ENCODE measurements around the gene TXN.
A peak's percentile ranks its signal among the peaks of the same experiment; 100 is the strongest.

TXN gene

GRCh38 chr9:110256380-110257096 lies at the start of gene TXN:
TXN (minus strand) TSS chr9:110256507; CDS start chr9:110256435, 72 bp downstream.
- peak; percentile 97 to 99 (median 99) for DNase-seq

GRCh38 chr9:110303133-110303532 lies 46.8 kb upstream of the TXN start:
- peak; percentile 66 to 85 (median 84) for DNase-seq

DNA sequence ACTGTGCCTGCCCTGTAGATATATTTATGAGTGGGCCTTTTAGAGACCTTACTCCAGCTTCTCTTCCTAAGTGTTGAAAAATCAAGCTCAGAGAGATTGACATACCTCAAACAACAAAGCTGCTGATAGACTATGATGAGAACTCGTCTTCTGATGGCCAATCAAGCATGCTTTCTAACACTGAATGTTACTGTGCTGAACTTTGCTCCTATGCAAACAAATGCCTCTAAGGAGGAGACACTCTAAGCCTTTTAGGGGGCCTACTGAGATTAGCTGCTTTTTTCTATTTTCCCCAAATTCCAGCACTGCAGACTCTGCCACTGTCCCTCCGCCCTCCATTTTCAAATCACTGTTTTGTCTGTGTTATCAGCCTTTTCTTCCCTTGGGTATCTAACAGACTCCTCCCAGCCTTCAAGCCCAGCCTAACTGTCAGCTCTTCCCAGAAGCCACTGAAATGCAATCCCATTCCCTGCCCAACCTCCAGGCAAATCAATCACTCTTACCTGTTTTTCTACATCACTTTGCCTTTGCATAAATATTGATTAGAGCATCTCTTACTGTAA lies 41.8 kb upstream of the TXN start:
- DNase-seq = no peak

GRCh38 chr9:110293248-110293647 lies 36.9 kb upstream of the TXN start:
- DNase-seq = no peak

- DNase-seq = no peak
Observed at GRCh38 chr9:110291921-110292557, 35.7 kb upstream of the TXN start.

DNA sequence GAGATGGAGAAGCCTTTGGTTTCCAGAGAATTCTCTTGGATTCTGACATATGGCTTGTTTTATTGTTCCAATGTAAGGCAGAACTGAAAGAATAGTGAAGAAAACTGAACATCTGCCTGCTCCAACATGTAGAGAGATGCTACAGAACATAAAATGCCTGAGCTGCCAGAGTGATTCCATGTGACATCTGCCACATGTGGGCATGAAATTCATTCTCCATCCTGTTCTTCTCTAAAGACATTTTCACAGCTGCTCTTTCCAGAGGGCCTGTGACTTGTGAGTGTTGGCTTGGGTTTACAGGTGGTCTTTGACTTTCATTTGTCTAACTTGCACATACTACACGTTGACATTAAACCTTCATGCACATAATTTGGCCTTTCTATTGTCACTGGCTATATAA lies 33.7 kb upstream of the TXN start:
- no peak for DNase-seq

- no peak for DNase-seq
Observed at GRCh38 chr9:110288503-110288902, 32.2 kb upstream of the TXN start.

DNA sequence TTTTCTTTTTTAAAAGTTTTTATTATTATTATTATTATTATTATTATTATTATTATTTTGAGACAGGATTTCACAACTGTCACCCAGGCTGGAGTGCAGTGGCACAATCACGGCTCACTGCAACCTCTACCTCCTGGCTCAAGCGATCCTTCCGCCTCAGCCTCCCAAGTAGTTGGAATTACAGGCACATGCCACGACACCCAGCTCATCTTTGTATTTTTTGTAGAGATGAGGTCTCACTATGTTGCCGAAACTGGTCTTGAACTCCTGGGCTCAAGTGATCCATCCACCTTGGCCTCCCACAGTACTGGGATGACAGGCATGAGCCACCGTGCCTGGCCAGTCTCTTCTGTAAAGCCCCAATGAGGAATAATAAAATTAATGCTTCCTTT lies 31.0 kb upstream of the TXN start:
- DNase-seq = no peak

GRCh38 chr9:110284211-110284844 lies 28.0 kb upstream of the TXN start:
- DNase-seq = no peak

- no peak for DNase-seq
Observed at GRCh38 chr9:110283751-110284150, 27.4 kb upstream of the TXN start.

DNA sequence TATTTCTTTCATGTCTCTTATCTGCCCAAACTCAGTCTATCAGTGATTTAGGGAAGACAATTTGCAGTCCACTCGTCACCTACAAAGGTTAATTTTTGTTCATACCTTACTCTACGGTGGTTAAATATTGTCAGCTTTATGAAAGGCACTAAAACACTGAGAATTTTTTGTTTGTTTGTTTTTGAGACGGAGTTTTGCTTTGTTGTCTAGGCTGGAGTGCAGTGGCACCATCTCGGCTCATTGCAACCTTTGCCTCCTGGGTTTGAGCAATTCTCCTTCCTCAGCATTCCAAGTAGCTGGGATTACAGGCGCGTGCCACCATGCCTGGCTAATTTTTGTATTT lies 26.4 kb upstream of the TXN start:
- no peak for DNase-seq

- peak; percentile 52 to 72 (median 63) for DNase-seq
Observed at GRCh38 chr9:110282018-110282738, 25.9 kb upstream of the TXN start.

DNA sequence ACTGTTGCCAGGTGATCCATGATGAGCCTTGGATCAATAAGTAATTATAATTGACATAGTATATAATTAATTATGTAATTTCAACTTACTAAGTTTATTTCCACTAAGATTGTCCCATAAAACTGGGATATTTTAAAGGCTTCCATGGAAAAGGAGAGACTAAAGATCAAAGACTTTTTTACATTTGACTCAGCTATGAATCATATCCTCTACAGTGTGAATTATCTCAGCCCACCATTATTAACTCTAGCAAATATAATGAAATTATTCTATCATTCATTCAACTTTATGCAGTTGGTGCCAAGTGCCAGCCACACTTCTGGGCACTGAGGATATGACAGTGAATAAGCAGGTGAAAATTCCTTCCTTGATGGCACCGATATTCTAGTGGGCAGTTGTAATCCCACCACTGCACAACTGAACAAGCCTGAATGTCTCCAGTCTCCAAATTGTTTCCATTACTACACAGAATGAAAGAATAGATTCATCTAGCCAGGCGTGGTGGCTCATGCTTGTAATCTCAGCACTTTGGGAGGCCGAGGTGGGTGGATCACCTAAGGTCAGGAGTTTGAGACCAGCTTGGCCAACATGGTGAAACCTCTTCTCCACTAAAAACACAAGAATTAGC lies 21.9 kb upstream of the TXN start:
- DNase-seq = no peak

- DNase-seq = no peak
Observed at GRCh38 chr9:110276781-110277180, 20.5 kb upstream of the TXN start.

GRCh38 chr9:110270211-110270995 lies 14.1 kb upstream of the TXN start:
- DNase-seq = no peak

- no peak for DNase-seq
Observed at GRCh38 chr9:110266795-110267194, 10.5 kb upstream of the TXN start.

GRCh38 chr9:110261632-110262031 lies 5.3 kb upstream of the TXN start:
- DNase-seq = no peak

- DNase-seq = no peak
Observed at GRCh38 chr9:110260911-110261310, 4.6 kb upstream of the TXN start.

DNA sequence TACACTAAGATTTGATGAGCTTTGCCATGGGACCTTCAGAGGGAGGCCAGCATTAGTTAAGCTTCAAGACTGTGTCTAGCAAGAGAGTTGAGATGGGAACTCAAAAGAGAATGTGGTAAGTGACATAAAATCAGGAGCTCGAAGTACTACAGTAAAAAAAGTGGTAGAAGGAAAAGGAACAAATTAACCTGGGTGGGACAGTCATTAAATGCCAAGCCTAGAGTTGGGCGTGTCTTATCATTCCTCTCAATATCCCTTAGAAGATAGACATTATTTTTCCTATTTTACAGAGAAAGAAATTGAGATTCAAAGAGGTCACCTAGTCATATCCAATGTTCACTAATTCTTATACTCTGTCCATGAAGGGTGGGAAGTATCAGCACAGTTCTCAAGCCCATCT lies 3.3 kb upstream of the TXN start:
- DNase-seq = no peak

- peak; percentile 82 to 94 (median 84) for DNase-seq
Observed at GRCh38 chr9:110258690-110259091, 2.4 kb upstream of the TXN start.

DNA sequence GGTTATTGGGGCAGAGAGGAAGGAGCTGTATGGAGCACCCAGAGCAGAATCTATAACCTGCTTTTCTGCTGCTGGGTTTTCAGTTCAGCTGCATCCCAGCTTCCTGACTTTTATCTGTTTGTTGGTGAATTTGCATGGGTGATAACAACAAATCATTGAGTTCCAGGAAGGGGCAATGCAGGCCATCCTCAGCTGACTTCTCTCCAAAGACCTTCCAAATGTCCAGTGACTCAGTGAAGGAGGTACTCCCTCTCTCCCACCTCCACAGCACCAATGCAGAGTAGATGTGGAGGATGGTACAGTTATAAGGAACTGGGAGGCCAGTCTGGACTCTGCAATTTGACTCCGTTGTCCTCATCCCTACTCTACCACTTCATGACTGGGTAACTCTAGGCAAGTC lies 1.6 kb upstream of the TXN start:
- DNase-seq = peak; percentile 65 to 94 (median 74)

All from suppressor macrophage treated with lipopolysaccharide for 1 hour (primary cell).